ENCODE data around the gene NIM1K.

The NIM1K gene

DNA sequence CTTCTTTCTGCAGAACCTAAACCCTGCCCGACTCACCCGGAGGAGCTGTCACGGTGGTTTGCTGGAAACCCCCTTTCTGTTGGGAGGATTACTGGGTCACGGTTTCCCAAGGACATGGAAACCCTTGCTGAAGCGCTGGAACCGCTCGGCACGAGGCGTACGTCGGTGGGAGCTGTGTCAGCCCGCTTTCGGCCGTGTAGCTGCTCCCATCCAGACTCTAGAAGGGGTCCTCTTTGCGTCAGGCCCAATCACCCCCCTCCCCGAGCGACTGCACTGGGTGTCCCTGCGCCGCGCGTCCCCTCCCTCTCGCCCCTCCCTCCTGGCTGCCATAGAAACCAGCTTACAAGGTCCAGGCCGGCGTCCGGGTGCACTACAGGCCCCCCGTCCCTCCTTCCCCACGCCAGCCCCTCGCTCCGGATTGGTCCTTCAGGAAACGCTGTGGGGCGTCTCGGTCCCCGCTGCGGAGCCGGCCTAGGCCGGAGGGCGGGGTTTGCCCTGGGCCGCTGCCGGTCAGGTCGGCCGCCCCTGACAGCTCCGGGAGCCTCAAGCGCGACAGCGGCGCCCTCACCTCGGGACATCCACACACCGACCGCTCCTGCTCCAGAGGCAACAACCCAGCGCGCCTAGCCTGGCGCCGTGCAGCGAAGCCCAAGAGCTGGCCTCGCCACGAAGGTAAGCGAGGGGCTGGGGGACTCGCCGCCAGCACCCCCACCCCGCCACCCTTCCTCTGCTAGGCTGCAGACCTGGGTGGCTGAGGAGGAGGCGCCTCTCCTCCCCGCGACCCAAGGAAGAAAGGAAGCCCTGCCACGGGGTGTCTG lies at the start of gene NIM1K:
Gene NIM1K (plus strand): TSS at position 486 of the 818 bp plus-strand sequence. CDS start 53,551 bp downstream, outside the sequence.
- ChIA-PET CTCF (no interaction called here), POLR2A (ENCODE audit: low non-redundant PET) (no interaction called here)
- DNase-seq (ENCODE audit: low spot score): no peak
- H3K27ac ChIP-seq: peak within 1 kb of the TSS; percentile 49
- TF ChIP-seq, protein P1, sequence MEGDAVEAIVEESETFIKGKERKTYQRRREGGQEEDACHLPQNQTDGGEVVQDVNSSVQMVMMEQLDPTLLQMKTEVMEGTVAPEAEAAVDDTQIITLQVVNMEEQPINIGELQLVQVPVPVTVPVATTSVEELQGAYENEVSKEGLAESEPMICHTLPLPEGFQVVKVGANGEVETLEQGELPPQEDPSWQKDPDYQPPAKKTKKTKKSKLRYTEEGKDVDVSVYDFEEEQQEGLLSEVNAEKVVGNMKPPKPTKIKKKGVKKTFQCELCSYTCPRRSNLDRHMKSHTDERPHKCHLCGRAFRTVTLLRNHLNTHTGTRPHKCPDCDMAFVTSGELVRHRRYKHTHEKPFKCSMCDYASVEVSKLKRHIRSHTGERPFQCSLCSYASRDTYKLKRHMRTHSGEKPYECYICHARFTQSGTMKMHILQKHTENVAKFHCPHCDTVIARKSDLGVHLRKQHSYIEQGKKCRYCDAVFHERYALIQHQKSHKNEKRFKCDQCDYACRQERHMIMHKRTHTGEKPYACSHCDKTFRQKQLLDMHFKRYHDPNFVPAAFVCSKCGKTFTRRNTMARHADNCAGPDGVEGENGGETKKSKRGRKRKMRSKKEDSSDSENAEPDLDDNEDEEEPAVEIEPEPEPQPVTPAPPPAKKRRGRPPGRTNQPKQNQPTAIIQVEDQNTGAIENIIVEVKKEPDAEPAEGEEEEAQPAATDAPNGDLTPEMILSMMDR (conservative IDR thresholded peaks at IDR 0.05; ENCODE audit: low read depth): no peak

GRCh38 chr5:43145071-43145470 lies 47.0 kb upstream of the NIM1K start:
- CTCF ChIA-PET: no interaction called here
- POLR2A ChIA-PET (ENCODE audit: low non-redundant PET): no interaction called here
- TF ChIP-seq, protein P1 (conservative IDR thresholded peaks at IDR 0.05; ENCODE audit: low read depth): no peak
- no peak overlapping the region for H3K27ac ChIP-seq
- no peak for DNase-seq (ENCODE audit: low spot score)

DNA sequence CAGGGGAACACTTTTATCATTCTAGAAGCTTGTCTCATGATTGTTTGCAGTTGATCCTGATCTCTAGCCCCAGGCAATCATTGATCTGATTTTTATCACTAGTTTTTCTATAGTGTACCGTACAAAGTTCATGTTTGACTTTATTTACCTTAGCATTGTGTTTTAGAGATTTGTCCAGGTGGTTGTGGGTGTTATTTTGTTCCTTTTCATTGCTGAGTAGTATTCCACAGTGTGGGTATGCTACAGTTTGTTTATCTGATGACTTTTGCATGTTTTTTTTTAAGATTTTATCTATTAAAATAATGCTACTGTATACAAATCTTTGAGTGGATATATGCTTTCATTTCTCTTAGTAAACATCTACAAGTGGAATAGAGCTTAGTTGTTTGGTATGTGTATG lies 45.1 kb upstream of the NIM1K start:
- ChIA-PET POLR2A (ENCODE audit: low non-redundant PET) (interaction anchor here (0.5 kb wide), 1 partner anchor 17 kb away, joined by 3 read pairs; no protein-coding TSS in a partner anchor), CTCF (no interaction called here)
- TF ChIP-seq, protein P1 (conservative IDR thresholded peaks at IDR 0.05; ENCODE audit: low read depth): no peak
- H3K27ac ChIP-seq: no peak overlapping the region
- DNase-seq (ENCODE audit: low spot score): no peak

- ChIA-PET CTCF (interaction anchor here (0.6 kb wide), 1 partner anchor 24 kb away, joined by 3 read pairs; no protein-coding TSS in a partner anchor), POLR2A (ENCODE audit: low non-redundant PET) (no interaction called here)
- TF ChIP-seq, protein P1 (conservative IDR thresholded peaks at IDR 0.05; ENCODE audit: low read depth): no peak
- DNase-seq (ENCODE audit: low spot score): no peak
- H3K27ac ChIP-seq: no peak overlapping the region
Observed at GRCh38 chr5:43148417-43148816, 43.6 kb upstream of the NIM1K start.

DNA sequence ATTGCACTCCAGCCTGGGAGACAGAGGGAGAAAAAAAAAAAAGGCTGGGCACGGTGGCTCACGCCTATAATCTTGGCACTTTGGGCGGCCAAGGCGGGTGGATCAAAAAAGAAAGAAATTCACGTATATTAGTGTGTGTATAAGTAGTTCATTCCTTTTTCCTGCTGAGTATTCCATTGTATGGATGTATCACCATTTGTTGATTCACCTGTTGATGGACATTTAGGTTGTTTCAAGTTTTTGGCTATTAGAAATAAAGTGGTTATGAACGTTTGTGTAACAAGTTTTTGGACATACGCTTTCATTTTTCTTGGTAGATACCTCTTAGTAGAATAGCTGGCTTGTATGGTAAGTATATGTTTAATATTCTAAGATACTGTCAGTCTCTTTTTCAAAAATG lies 42.8 kb upstream of the NIM1K start:
- TF ChIP-seq, protein P1 (conservative IDR thresholded peaks at IDR 0.05; ENCODE audit: low read depth): no peak
- no peak overlapping the region for H3K27ac ChIP-seq
- DNase-seq (ENCODE audit: low spot score): no peak
- POLR2A ChIA-PET (ENCODE audit: low non-redundant PET): no interaction called here
- CTCF ChIA-PET: no interaction called here

DNA sequence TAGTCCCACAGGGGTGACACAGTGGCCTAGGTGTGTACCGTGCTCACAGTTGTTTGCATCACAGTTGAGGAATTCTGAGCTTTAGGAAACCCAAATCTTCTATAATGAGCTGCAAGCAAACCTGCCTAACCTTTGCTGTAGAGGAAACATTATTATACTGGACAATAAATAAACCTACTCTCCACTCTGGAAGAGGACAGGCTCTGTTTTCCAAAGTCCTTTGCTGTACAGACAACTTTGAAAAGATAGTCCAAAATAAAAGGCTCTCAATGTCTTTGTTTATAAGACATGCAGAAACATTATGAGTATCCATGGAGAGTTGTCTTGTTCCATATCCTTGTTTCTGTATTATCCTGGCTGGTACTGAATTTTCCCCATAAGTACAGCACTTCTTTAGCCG lies 42.0 kb upstream of the NIM1K start:
- ChIA-PET CTCF (interaction anchor here (0.6 kb wide), 1 partner anchor 44 kb away, joined by 3 read pairs; no protein-coding TSS in a partner anchor), POLR2A (ENCODE audit: low non-redundant PET) (no interaction called here)

More for the DNA sequence above, 42.0 kb upstream of the NIM1K start:
- TF ChIP-seq, protein P1 (conservative IDR thresholded peaks at IDR 0.05; ENCODE audit: low read depth): no peak
- no peak for DNase-seq (ENCODE audit: low spot score)
- no peak overlapping the region for H3K27ac ChIP-seq

All from RWPE1 (cell line).